ENCODE results near the gene SRRM2.
"Not testable (repeated sequence)": the region's sequence is repeated elsewhere in the genome, so short reads cannot be mapped to it uniquely, and the experiment has no call there.

The SRRM2 gene

GRCh38 chr16:2715064-2715463, 37.4 kb upstream of the SRRM2 start:
- no peak for DNase-seq (ENCODE audit: low spot score)

DNA sequence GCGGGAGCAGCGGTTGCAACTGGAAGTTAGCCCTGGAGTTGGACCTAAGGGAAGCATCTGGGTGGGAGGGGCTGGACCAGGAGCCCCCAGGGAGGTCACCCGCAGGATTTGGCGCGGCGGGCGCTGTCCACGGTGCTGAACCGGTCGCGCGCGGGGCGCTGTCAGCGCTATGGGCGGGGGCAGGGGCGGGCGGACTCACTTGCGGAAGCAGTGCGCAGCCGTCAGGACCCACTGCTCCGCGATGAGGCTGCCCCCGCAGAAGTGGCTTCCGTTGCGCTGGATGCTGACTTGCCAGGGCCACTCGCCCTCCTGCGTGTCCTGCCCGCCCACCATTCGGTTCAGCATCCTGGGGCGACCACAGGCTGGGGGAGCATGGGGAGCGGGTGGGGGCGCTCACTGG, 36.9 kb upstream of the SRRM2 start:
- peak; percentile 14 for DNase-seq (ENCODE audit: low spot score)

DNA sequence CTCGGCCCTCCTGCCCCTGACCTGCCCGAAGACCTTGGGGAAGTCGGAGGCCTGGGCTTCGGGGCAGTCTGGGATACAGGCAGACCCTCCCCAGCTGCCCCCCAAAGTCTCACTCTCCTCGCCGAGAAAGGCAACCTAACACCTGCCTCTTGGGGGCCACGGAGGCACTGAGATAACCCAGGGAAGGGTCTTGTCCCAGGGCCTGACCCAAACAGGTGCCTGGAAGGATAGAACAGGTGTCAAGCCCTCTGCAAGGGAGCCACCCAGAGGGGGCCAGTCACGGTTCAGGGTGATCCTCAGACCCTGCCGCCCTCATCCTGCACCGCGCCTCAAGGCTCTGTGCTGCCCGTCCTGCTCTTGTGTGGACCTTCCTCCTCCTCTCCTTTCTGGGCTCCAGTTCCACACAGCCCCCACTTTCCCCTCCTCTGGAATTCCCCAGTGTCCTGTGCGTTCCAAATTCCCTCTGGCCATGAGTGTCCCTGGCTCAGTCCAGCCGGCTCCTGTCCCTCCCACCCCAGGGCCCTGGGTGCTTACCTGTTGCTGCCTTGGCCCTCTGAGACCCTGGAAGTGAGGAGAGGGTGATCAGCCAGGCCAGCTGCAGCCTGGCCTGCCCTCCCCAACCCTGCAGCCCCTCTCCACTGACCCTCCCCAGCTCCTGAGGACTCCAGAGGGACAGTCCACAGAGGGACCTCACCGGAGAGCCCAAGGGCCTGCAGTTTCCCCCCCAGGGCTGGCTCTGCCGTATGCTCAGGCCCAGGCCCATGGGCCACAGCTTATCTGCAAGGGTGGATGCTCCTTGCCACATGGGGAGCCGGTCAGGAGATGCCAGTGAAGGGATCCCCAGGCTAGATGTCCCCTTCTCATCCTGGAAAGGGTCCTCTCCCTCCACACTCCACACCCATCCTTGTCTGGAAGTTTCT, 36.2 kb upstream of the SRRM2 start:
- DNase-seq (ENCODE audit: low spot score): no peak

GRCh38 chr16:2716948-2717347, 35.5 kb upstream of the SRRM2 start:
- no peak for DNase-seq (ENCODE audit: low spot score)

GRCh38 chr16:2717383-2718263, 34.8 kb upstream of the SRRM2 start:
- DNase-seq (ENCODE audit: low spot score): no peak

- DNase-seq (ENCODE audit: low spot score): no peak
Measured at GRCh38 chr16:2719328-2720063, 32.9 kb upstream of the SRRM2 start.

DNA sequence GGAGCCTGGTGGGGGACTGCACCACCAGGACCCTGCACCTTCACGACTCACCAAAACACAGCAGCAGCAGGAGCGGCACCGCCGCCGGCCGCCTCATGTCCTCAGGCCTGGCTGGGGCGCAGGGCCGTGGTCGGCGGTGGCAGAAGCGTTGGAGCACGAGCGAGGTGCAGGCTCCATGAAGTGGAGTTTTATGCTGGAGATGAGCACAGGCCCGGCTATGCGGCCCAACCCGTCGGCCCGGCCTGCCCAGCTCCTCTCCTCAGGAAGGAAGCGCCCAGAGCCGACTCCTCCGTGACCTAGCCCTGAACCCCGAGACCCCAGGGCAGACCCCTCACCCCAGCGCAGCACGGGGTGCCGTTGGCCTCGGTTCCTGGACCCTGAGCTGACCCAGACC, 32.4 kb upstream of the SRRM2 start, which contains the start of gene PRSS27:
Gene PRSS27, minus strand, starts transcription at position 161 of the 394 bp plus-strand sequence. Its CDS starts 64 bp downstream, at position 97.
- no peak for DNase-seq (ENCODE audit: low spot score)

GRCh38 chr16:2720719-2721633, 31.5 kb upstream of the SRRM2 start:
- DNase-seq (ENCODE audit: low spot score): peak; percentile 87

- not testable (repeated sequence) for DNase-seq (ENCODE audit: low spot score)
Measured at GRCh38 chr16:2721634-2722173, 30.7 kb upstream of the SRRM2 start.

DNA sequence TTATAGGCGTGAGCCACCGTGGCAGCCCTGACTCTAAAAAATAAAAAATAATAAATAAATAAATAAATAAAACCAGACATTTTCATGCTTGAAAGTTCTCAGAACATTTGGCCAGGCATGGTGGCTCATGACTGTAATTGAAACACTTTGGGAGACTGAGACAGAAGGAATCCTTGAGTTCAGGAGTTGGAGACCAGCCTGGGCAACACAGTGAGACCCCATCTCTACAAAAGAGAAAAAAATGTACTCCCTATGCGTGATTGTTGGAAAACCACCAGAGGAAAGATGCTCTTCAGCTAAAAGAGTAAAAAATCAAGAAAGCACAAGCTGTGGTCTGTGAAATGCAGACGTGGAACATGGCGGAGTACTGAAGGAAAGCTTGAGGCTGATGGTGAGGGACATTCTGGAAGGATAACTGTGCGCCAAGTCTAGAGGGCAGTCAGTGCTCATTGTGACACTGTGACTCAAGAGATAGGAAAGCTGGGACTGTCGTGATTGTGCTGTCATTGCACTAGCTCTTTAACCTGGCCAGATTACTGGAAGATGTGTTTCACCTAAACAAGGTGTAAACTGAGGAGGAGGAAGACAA, 28.3 kb upstream of the SRRM2 start:
- DNase-seq (ENCODE audit: low spot score): no peak

- no peak for DNase-seq (ENCODE audit: low spot score)
Measured at GRCh38 chr16:2724816-2725348, 27.6 kb upstream of the SRRM2 start.

- DNase-seq (ENCODE audit: low spot score): no peak
Measured at GRCh38 chr16:2726923-2727322, 25.5 kb upstream of the SRRM2 start.

GRCh38 chr16:2728034-2728433, 24.4 kb upstream of the SRRM2 start:
- no peak for DNase-seq (ENCODE audit: low spot score)

GRCh38 chr16:2734844-2735515, 17.5 kb upstream of the SRRM2 start:
- no peak for DNase-seq (ENCODE audit: low spot score)

DNA sequence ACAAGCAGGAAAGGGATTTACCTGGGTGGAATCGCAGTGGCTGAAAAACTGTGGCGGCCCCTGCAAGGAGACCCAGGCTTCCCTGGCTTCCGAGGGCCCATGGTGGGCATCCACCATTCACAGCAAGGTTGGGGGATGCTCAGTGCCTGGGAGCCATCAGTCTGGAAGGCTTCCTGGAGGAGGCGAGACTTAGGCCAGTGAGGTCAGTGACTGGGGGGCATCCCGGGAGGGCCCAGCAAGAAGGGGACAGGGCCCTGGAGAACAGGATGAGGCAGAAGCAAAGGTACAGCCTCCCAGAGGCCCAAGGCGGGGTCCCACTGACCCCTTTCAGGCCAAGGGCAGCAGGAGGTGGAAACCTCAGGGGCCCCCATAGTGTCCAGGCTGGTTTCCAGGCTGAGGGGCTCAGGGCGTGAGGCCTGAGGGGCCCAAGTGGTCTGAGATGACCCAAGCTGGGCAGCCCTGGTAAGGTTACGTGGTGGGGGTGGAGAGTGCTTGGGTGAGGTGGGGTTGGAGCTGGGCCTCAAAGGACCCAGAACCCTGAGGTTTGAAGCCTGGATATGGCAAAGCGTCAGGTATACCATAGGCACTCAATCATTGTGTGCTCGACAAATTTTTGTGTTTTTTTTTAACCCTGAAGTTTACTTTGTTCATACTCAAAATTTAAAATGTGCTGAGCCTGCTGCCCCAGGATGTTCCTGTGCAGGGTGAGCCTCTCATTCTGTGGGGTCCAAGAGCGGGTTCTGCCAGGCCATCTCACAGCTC, 15.8 kb upstream of the SRRM2 start:
- DNase-seq (ENCODE audit: low spot score): no peak

DNA sequence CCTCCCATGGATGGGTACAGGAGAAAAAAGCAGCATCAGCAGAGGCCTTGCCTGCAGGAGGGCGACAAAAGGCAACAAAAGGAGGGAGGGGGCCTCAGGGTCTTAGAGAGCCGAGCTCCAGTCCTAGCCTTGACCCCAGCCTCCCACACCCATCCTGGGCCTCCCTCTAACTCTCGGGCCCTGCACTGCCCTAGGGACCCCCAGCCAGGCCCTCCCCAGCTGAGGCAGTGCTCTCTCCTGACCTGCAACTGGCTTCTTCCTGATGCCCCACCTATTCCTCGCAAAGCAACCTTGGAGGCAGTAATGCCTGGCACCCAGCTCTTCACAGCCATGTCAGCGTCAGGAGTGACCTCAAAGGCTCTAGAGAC, 15.2 kb upstream of the SRRM2 start:
- DNase-seq (ENCODE audit: low spot score): no peak

GRCh38 chr16:2737895-2738418, 14.5 kb upstream of the SRRM2 start:
- no peak for DNase-seq (ENCODE audit: low spot score)

DNA sequence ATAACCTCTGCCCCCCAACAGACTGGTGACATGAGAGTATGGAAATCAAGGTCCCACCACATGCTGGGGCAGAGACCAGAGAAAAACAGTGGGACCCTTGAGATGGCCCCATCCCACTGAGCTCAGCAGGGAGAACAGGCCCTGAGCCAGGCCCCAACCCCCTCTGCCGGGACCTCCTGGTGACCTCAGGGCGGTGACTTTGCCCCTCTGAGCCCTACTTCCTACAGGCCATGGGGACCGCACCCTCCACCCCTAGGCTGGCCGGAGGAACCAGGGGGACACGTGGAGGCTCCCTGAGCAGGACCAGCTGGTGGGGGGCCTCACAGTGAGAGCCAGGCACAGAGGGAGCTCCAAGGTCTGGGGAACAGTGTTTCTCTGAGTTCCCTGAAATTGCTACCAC, 13.8 kb upstream of the SRRM2 start:
- no peak for DNase-seq (ENCODE audit: low spot score)

Measured in LoVo (cell line).